NCI-H1930 (cell line): ENCODE measurements around the gene S100A13.
"Not testable (repeated sequence)": the region's sequence is repeated elsewhere in the genome, so short reads cannot be mapped to it uniquely, and the experiment has no call there.

Source experiments
- DNase-seq, 2 experiments: peaks; one replicate each; lab custom pipeline; 2025; lab: John Stamatoyannopoulos, UW

The S100A13 gene

DNA sequence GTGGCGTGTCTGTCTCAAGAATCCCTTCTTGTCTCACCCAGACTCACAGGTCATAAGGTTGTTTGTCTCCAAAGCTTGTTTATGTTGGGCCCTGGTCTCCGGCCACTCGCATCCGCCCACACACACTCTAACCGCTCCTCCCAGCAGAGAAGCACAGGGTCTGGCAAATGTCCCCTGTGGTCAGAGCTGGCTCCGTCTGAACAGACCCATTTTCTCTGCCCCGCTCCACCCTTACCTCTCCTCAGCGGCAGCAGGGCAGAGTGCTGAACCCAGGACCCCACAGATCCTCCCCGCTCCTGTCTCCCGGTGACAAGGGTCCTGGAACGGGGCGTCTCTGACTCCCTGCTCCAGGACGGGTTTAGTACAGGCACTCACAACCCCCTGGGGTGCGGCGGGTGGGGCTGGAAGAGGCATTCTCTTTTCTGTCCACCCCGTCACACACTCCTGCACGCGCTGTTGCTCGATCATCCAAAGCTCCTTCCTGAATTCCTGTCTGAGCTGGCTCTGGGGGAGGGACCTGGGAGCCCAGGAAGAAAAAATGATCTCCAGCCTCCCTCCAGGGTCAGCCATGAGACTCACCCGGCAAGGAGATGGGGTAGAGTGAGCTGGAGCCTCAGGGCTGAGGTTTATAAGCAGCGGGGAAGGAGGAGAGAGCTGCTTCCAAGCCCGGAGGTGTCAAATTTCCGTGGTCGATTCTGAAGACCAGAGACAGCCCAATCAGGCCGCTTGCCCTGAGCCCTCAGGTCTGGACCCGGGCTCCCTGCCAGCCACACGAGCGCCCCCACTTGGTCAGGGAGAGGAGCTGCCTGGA is at the start of gene S100A13:
Gene S100A13 (minus strand): TSS at position 602 of the 811 bp plus-strand sequence. CDS start 1,033 bp downstream, outside the sequence.
- DNase-seq = peak; percentile 67 to 80

DNA sequence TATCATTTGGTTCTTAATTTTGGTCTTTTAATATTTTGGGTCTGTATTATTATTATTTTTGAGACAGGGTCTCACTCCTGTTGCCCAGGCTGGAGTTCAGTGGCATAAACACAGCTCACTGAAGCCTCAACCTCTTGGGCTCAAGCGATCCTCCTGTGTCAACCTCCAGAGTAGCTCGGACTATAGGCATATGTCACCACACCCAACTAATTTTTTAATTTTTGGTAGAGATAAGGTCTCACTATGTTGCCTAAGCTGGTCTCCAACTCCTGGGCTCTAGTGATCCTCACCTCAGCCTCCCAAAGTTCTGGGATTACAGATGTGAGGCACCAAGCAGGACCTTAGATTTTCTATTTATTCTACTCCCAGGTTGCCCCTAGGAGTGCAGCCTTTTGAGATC is 46.2 kb upstream of the S100A13 start:
- no peak for DNase-seq

GRCh38 chr1:153671628-153672353 is 44.5 kb upstream of the S100A13 start:
- not testable (repeated sequence) for DNase-seq

GRCh38 chr1:153670859-153671627 is 43.7 kb upstream of the S100A13 start, which contains the start of gene ILF2:
ILF2 (minus strand) TSS chr1:153670993; CDS start chr1:153670922, 71 bp downstream.
- DNase-seq = peak; percentile 96 to 98

- no peak for DNase-seq
Observed at GRCh38 chr1:153670257-153670858, 43.1 kb upstream of the S100A13 start.

DNA sequence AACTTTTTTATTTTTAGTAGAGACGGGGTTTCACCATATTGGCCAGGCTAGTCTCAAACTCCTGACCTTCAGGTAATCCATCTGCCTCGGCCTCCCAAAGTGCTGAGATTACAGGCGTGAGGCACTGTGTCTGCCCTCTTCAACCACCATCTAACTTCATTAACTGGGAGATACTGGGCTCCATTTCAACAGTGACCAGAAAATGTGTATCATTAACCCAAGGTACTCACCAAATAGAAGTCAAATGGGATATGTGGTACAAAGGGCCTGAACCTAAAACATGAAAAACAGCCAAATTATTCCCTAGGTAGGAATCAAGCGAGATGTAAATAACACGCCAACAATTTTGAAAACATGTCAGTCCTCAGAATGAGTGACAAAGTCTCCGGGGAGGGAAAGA is 42.3 kb upstream of the S100A13 start:
- no peak for DNase-seq

- DNase-seq = not testable (repeated sequence)
Observed at GRCh38 chr1:153668672-153669071, 41.4 kb upstream of the S100A13 start.

DNA sequence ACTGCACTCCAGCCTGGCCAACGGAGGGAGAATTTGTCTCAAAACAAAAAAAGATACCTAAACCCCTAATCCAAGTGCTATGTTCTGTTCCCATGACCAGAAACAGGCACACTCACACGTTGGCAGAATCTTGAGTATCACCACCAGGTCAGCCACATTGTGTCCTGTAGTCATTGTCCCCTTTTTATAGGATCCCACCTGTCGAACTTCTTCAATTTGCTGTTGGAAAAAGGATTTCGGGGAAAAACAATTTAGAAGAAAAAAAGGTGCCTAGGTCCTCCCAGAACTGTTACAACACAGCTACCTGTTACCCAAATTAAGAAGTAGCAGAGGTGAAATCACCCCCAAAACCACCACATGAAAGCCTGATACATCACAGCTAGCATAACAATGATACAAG is 40.1 kb upstream of the S100A13 start:
- no peak for DNase-seq

DNA sequence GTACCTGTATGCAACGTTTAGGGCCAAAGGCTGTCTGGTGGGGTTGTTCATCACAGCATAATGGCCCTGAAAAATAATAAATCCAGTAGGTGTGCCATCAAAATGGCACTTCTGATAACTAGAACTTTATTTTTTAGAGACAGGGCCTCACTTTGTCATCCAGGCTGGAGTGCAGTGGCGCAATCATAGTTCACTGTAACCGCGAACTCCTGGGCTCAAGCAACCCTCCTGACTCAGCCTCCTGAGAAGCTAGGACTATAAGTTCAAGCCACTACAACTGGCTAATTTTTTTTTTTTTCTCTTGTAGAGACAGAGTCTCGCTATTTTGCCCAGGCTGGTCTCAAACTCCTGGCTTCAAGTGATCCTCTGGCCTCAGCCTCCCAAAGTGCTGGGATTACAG is 35.9 kb upstream of the S100A13 start:
- no peak for DNase-seq

DNA sequence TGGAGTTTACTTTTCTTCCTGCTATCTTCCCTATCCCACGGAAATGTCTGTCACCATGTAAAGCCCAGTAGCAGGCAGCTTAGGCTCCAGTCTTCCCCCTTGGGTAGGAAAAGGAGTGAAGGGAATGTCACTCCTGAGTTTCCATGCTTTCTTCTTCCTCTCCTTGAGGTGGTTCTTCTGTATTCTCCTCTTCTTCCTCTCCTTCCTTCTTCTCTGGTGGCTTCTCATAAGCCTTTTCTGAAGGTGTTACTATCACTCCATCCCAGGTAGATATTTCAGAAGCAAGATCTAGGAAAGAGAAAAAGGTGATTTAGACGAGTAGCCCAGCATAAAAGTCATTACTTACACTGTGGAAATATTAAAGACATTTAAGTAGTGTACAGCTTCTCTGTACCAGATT is 35.0 kb upstream of the S100A13 start:
- DNase-seq = no peak

GRCh38 chr1:153661111-153661708 is 33.9 kb upstream of the S100A13 start:
- no peak for DNase-seq

- DNase-seq = no peak
Observed at GRCh38 chr1:153659656-153660055, 32.4 kb upstream of the S100A13 start.

- no peak for DNase-seq
Observed at GRCh38 chr1:153659175-153659534, 31.9 kb upstream of the S100A13 start.

GRCh38 chr1:153658400-153659174 is 31.3 kb upstream of the S100A13 start, which contains the start of gene SNAPIN:
SNAPIN (plus strand) TSS chr1:153658703; CDS start chr1:153658744, 41 bp downstream.
- DNase-seq = peak; percentile 84 to 85

DNA sequence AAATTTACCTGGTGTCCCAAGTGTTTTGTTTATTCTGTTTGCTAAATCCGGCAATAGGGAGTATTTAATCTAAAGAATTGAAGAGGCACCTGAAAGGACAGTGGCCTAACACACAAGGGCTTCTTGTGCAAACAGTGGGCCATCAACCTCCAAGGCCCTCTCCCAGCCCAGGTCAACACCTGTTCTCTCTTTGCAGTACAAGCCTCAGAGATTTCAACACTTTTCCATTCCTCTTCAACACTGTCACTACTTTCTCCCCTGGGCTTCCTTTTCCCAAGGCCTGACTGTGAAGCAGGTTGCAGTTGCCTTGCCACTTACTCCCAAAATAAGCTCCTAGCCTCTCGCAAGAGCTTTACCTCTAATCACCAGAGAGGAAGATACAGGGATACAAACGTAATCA is 28.0 kb upstream of the S100A13 start:
- no peak for DNase-seq

- no peak for DNase-seq
Observed at GRCh38 chr1:153652805-153653500, 25.6 kb upstream of the S100A13 start.

DNA sequence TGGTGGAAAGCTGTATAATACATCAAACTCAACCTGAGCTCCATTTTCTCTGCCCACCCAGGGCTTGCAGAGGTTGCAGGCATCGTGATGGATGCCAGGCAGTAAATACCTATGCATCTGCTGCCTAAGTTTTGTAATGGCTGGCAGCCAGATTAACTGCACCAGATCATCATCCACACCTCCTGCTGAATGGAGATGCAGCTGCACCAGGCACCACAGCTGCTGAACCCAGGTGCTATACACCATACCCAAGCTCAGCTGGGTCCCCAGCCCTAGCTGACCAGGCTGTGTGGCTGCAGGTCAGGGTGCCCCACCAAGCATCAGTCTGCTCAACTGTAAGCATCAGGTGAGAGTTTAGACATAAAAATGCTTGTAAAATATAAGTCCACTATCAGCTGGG is 24.5 kb upstream of the S100A13 start:
- no peak for DNase-seq

GRCh38 chr1:153649863-153650235 is 22.5 kb upstream of the S100A13 start:
- DNase-seq = no peak

DNA sequence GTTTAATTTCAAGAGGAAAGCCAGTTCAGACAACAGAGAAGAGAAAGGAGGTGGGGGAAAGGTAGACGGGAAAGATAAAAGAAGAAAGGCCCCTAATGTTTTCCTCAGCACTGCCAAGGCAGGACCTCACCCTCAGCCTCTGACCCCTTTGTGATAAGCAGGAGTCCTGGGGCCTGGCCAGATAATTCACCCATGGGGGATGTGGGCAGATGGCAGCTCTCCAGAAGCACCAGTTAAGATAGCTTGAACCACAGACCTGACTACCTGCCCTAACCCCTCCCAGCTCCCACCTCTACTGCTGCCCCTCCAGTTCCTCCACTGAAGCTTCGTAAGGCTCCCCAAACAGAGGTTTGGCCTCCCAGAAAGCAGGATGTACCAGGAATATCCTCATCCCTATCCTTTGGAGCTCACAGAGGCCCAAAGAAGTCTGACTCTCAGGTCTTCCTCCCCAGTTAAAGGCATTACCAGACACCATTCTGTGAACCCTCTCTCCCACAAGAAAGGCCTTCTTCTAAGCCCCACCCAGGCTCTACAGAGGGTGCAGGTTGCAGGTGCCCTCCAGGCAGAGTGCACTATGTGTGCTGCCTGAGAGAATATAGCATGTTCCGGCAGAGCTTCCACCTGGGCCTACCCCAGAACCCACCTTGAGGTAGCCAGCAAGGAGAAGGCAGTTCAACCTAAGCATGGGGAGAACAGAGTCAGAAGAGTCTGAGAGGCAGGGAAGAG is 22.0 kb upstream of the S100A13 start:
- DNase-seq = no peak
